ENCODE measurements around the gene LBH.

DNA sequence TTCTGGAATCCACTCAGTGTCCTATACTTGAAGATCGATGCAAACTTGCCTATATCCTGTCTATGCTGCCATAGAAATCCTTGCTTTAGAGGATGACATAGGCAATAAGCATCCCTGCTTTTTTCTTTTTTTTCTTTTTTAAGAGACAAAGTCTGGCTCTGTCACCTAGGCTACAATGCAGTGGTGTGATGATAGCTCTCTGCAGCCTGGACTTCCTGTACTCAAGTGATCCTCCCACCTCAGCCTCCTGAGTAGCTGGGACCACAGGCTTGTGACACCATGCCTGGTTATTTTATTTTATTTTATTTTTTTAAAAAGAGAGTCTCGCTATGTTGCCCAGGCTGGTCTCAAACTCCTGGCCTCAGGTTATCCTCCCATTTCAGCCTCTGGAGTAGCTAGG is 76.9 kb downstream of the LBH start:
- TF ChIP-seq YY1 (IDR thresholded peaks at IDR 0.05; ENCODE audit: insufficient read depth, insufficient read length) = no peak
- no peak for TF ChIP-seq ZNF274 (IDR thresholded peaks at IDR 0.05; ENCODE audit: low read depth, low read length)
